H1 (cell line): Measurements from ENCODE around the gene SLC39A11. TPM values are rescaled to one million over a fixed set of nuclear protein-coding genes. Genes with fewer than 3 reads are reported as not detected.

ENCODE experiments used
- CTCF ChIA-PET: fragments of 300-600 bp; sonication (Branson Sonifier 250); formaldehyde crosslinking; loops from one replicate; lab custom pipeline; 2021; ENCODE audit not compliant: partially characterized antibody; lab: Charles Lee
- POLR2A ChIA-PET: fragments of 300-600 bp; sonication (Branson Sonifier 250); formaldehyde crosslinking; loops from one replicate; lab custom pipeline; 2021; ENCODE audit warnings: inconsistent platforms; ENCODE audit not compliant: partially characterized antibody; lab: Charles Lee
- DNase-seq, 2 experiments: peaks; one replicate each; pipeline versions ENCODE4 v3.0.0 to v3.0.0-alpha.2; 2010 to 2022; ENCODE audit warnings: low spot score in 2 of 2, low read depth in 1 of 2, mixed read lengths in 1 of 2
- FAIRE-seq: peaks from 2 replicates; lab custom pipeline; 2011; peaks lifted over from hg19 to GRCh38; lab: Jason Lieb, UNC
- H2AFZ ChIP-seq: 2 replicates; pipeline ENCODE4 v1.8.1; 2012; ENCODE audit warnings: low read length, inconsistent platforms
- H2AK5ac ChIP-seq: 2 replicates; pipeline ENCODE4 v1.6.1; 2013; ENCODE audit warnings: low read depth, low read length
- H2BK120ac ChIP-seq: replicated peaks from 2 replicates; pipeline ENCODE3; 2013; ENCODE audit warnings: low read depth, low read length, inconsistent platforms
- H2BK12ac ChIP-seq: 2 replicates; pipeline ENCODE4 v1.6.1; 2013; ENCODE audit warnings: low read depth, low read length
- H2BK15ac ChIP-seq: 2 replicates; pipeline ENCODE4 v1.6.1; 2013; ENCODE audit warnings: low read length
- H2BK20ac ChIP-seq: 2 replicates; pipeline ENCODE4 v1.6.1; 2013; ENCODE audit warnings: low read length
- H2BK5ac ChIP-seq: 2 replicates; pipeline ENCODE4 v1.6.1; 2013; ENCODE audit warnings: low read depth, low read length
- H3K14ac ChIP-seq: 2 replicates; pipeline ENCODE4 v1.6.1; 2013; ENCODE audit warnings: inconsistent platforms; ENCODE audit not compliant: insufficient read length
- H3K18ac ChIP-seq: 2 replicates; pipeline ENCODE4 v1.6.1; 2013; ENCODE audit warnings: low read length; ENCODE audit errors: extremely low read depth
- H3K23ac ChIP-seq: 2 replicates; pipeline ENCODE4 v1.6.1; 2013; ENCODE audit warnings: inconsistent platforms; ENCODE audit not compliant: insufficient read length
- H3K23me2 ChIP-seq: 2 replicates; pipeline ENCODE4 v1.6.1; 2013; ENCODE audit warnings: low read depth, low read length
- H3K27ac ChIP-seq: 2 replicates; pipeline ENCODE4 v1.6.1; 2011; ENCODE audit warnings: low read depth, low read length, inconsistent platforms
- H3K27me3 ChIP-seq, 4 experiments: replicated peaks in 1 of 4; 1 replicate in 1 of 4; 2 replicates in 3 of 4; pipeline versions ENCODE4 v1.6.1 to v1.8.1; 2011 to 2013; ENCODE audit warnings: low read length in 3 of 4, mild to moderate bottlenecking in 3 of 4, inconsistent platforms in 2 of 4, mixed read lengths in 2 of 4, moderate library complexity in 1 of 4; ENCODE audit not compliant: control insufficient read depth in 3 of 4, insufficient read depth in 3 of 4; ENCODE audit errors: extremely low read depth in 1 of 4
- H3K36me3 ChIP-seq, 4 experiments: 2 replicates each; pipeline versions ENCODE4 v1.6.1 to v1.8.1; 2011 to 2013; ENCODE audit warnings: mild to moderate bottlenecking in 4 of 4, low read length in 3 of 4, moderate library complexity in 2 of 4, control low read depth in 1 of 4, inconsistent platforms in 1 of 4; ENCODE audit not compliant: insufficient read depth in 4 of 4, control insufficient read depth in 2 of 4
- H3K4ac ChIP-seq: replicated peaks from 2 replicates; pipeline ENCODE3; 2013; ENCODE audit warnings: low read length, low read depth, mixed read lengths, inconsistent platforms; ENCODE audit not compliant: insufficient read length
- H3K4me1 ChIP-seq, 4 experiments: replicated peaks in 1 of 4; 1 replicate in 1 of 4; 2 replicates in 3 of 4; pipeline versions ENCODE4 v1.6.1 to v1.8.1; 2011 to 2013; ENCODE audit warnings: low read length in 3 of 4, inconsistent platforms in 2 of 4, mixed read lengths in 1 of 4; ENCODE audit not compliant: insufficient read depth in 4 of 4, control insufficient read depth in 3 of 4
- H3K4me2 ChIP-seq, 2 experiments: 2 replicates each; pipeline versions ENCODE4 v1.6.1 to v1.8.1; 2011 to 2013; ENCODE audit warnings: low read depth in 2 of 2, low read length in 2 of 2, control low read depth in 1 of 2, inconsistent platforms in 1 of 2, mild to moderate bottlenecking in 1 of 2; ENCODE audit not compliant: insufficient read depth in 1 of 2
- H3K4me3 ChIP-seq, 4 experiments: fragments of 200-600, 300-600 bp in 1 of 4; sonication (generic), shearing (Covaris generic), sonication (Bioruptor Twin) in 1 of 4; 2 replicates each; pipeline versions ENCODE4 v1.5.1 to v1.8.1; 2011 to 2016; ENCODE audit warnings: low read length in 4 of 4, low read depth in 3 of 4, control low read depth in 2 of 4, inconsistent platforms in 2 of 4, mild to moderate bottlenecking in 2 of 4, mixed read lengths in 1 of 4, moderate library complexity in 1 of 4; ENCODE audit not compliant: insufficient read depth in 2 of 4; ENCODE audit errors: extremely low read depth in 1 of 4
- H3K56ac ChIP-seq: replicated peaks from 2 replicates; pipeline ENCODE3; 2013; ENCODE audit warnings: low read depth, mild to moderate bottlenecking, mixed read lengths, low read length, inconsistent platforms; ENCODE audit not compliant: insufficient read length
- H3K79me1 ChIP-seq: 2 replicates; pipeline ENCODE4 v1.6.1; 2013; ENCODE audit warnings: low read depth, low read length, control low read depth
- H3K79me2 ChIP-seq, 2 experiments: 2 replicates each; pipeline versions ENCODE4 v1.6.1 to v1.8.1; 2012 to 2013; ENCODE audit warnings: low read length in 2 of 2, mild to moderate bottlenecking in 2 of 2, inconsistent platforms in 1 of 2; ENCODE audit not compliant: insufficient read depth in 2 of 2, control insufficient read depth in 1 of 2
- H3K9ac ChIP-seq, 4 experiments: replicated peaks in 1 of 4; 1 replicate in 1 of 4; 2 replicates in 3 of 4; pipeline versions ENCODE4 v1.6.1 to v1.8.1; 2011 to 2013; ENCODE audit warnings: low read depth in 3 of 4, low read length in 3 of 4, control low read depth in 2 of 4, mild to moderate bottlenecking in 2 of 4, moderate library complexity in 2 of 4, inconsistent platforms in 1 of 4; ENCODE audit errors: extremely low read depth in 1 of 4
- H3K9me3 ChIP-seq, 2 experiments: 2 replicates each; pipeline versions ENCODE4 v1.6.1 to v1.8.1; 2012 to 2013; ENCODE audit warnings: mild to moderate bottlenecking in 2 of 2, moderate library complexity in 2 of 2, control low read depth in 1 of 2, inconsistent platforms in 1 of 2, low read depth in 1 of 2, low read length in 1 of 2, mixed read lengths in 1 of 2; ENCODE audit not compliant: insufficient read depth in 2 of 2
- H4K20me1 ChIP-seq, 2 experiments: replicated peaks in 1 of 2; 2 replicates each; pipeline versions ENCODE3 to v1.8.1; 2011 to 2013; ENCODE audit warnings: inconsistent platforms in 2 of 2, low read length in 2 of 2, mild to moderate bottlenecking in 1 of 2; ENCODE audit not compliant: insufficient read depth in 2 of 2, control insufficient read depth in 1 of 2
- H4K5ac ChIP-seq: 2 replicates; pipeline ENCODE4 v1.6.1; 2013; ENCODE audit warnings: low read length, low read depth, mixed read lengths, inconsistent platforms; ENCODE audit not compliant: insufficient read length
- H4K8ac ChIP-seq: 2 replicates; pipeline ENCODE4 v1.8.0; 2013; ENCODE audit warnings: mild to moderate bottlenecking, moderate library complexity, low read length, inconsistent platforms; ENCODE audit not compliant: insufficient read depth; ENCODE audit errors: extremely low read depth
- H4K91ac ChIP-seq: replicated peaks from 2 replicates; pipeline ENCODE3; 2013; ENCODE audit warnings: low read length, mixed read lengths, inconsistent platforms; ENCODE audit not compliant: insufficient read length
- WGBS, 2 experiments: shearing (Covaris generic) in 1 of 2; methylation state at CpG; one replicate each; pipeline versions ENCODE4 v1.1.6 to v1.1.7; 2013 to 2015; ENCODE audit warnings: low lambda C conversion rate in 2 of 2, mixed read lengths in 2 of 2, inconsistent platforms in 1 of 2, low coverage in 1 of 2, missing lambda C conversion rate in 1 of 2; ENCODE audit not compliant: insufficient replicate concordance in 2 of 2, insufficient coverage in 1 of 2, insufficient read length in 1 of 2; ENCODE audit errors: extremely low coverage in 1 of 2, missing lambda C conversion rate in 1 of 2; 5-methylcytosine and 5-hydroxymethylcytosine counted together
- polyA plus RNA-seq, 7 experiments: library from polyadenylated mRNA; depleted of rRNA in 3 of 7; stranded (reverse) in 5 of 7; unstranded in 2 of 7; fragments of >200 nt in 5 of 7; fragments of 200-250 nt in 2 of 7; gene quantifications; 1 replicate in 5 of 7; 2 replicates in 1 of 7; 4 replicates in 1 of 7; pipeline versions ENCODE4 v1.2.1 to v1.2.3, GENCODE V29; 2011 to 2013; ENCODE audit warnings: missing spikeins in 2 of 7, mixed read lengths in 2 of 7
- total RNA-seq: library from RNA; stranded (reverse); fragmentation: NEBNext Ultra II Directional; extraction: Animal tissue kit (Norgen Biotek cat#: 25700); gene quantifications from 2 replicates; pipeline ENCODE4 v1.2.1, GENCODE V29; 2021
- TF ChIP-seq, protein P1 (sequence below): IDR thresholded peaks from 2 replicates; pipeline ENCODE4 v1.6.1; 2012; ENCODE audit warnings: inconsistent platforms

SLC39A11 gene
- total and polyA plus RNA-seq, 2 of the 8 experiments (the other 6 are each of a cell fraction or from before 2014, with no cell fraction given) = 12.2 to 19.6 TPM

DNA sequence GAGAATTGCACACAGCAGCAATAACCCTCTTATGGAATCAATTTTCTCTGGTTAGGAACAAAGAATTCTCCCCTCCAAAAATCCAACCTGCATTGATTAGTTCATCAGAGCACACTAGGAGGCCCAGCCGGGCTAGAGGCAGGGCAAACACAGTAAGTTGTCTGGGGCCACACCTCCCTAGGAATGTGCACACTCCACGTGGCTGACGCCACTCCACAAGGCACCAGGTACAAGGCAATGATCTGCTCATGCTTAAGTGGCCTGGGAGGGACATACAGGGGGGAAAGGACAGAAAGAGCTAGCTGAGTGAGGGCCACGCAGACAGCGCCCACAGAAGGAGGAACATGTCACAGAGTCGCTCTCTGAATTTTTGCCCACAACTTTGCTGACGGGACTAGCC is 107.6 kb downstream of the SLC39A11 start:
- no peaks in the 10 kb centered on the region for H3K9me3 ChIP-seq
- H3K56ac ChIP-seq = no peak overlapping the region
- no peak overlapping the region for H3K4me2 ChIP-seq
- H4K20me1 ChIP-seq = no peaks in the 10 kb centered on the region
- WGBS, 2 experiments = 76% methylated on average over 6 of the region's 7 CpGs; no CpG with 5 or more reads in 1 of the 2 experiments
- ChIA-PET POLR2A (no interaction called here), CTCF (interaction anchor here (0.9 to 7.1 kb wide), 20 partner anchors 7 to 425 kb away, joined by 3 to 58 read pairs (median 6); partner anchors contain the start of gene SSTR2)
- H4K91ac ChIP-seq = no peak overlapping the region
- DNase-seq (no peak), FAIRE-seq (no peak)
- H4K8ac ChIP-seq = no peak overlapping the region
- H2BK120ac ChIP-seq = no peak overlapping the region
- no peaks in the 10 kb centered on the region for H3K23me2 ChIP-seq
- H3K18ac ChIP-seq = no peak overlapping the region
- TF ChIP-seq, protein P1, sequence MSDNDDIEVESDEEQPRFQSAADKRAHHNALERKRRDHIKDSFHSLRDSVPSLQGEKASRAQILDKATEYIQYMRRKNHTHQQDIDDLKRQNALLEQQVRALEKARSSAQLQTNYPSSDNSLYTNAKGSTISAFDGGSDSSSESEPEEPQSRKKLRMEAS = no peak
- H3K9ac ChIP-seq = no peak overlapping the region
- H3K79me2 ChIP-seq = no peaks in the 10 kb centered on the region
- H4K5ac ChIP-seq = no peak overlapping the region
- peaks cover 0 to 2% (median 0%) of the 10 kb centered on the region in 4 experiments; a peak in 2 of 7 replicates for H3K4me1 ChIP-seq
- no peak overlapping the region for H3K23ac ChIP-seq
- no peaks in the 10 kb centered on the region for H3K36me3 ChIP-seq
- no peak overlapping the region for H2AK5ac ChIP-seq
- no peak overlapping the region for H2AFZ ChIP-seq
- no peak overlapping the region for H2BK5ac ChIP-seq
- no peak overlapping the region for H3K27ac ChIP-seq
- no peak overlapping the region for H3K14ac ChIP-seq
- H3K4me3 ChIP-seq = no peak overlapping the region
- H3K4ac ChIP-seq = no peak overlapping the region
- no peak overlapping the region for H2BK12ac ChIP-seq
- H2BK20ac ChIP-seq = no peak overlapping the region
- H2BK15ac ChIP-seq = no peak overlapping the region
- no peaks in the 10 kb centered on the region for H3K27me3 ChIP-seq
- no peaks in the 10 kb centered on the region for H3K79me1 ChIP-seq
